IPS DF 6.9 (cell line): ENCODE measurements around the gene ARHGEF39.

ENCODE experiments used
- DNase-seq: peaks from one replicate; pipeline ENCODE4 v3.0.0-alpha.2; 2013; ENCODE audit warnings: low read depth, low spot score
- H3K27ac ChIP-seq: one replicate; pipeline ENCODE4 v1.5.1; 2013; ENCODE audit warnings: low read length, control low read depth
- H3K27me3 ChIP-seq: 2 replicates; pipeline ENCODE4 v1.6.1; 2013; ENCODE audit warnings: mild to moderate bottlenecking, low read length; ENCODE audit not compliant: control insufficient read depth, insufficient read depth
- H3K36me3 ChIP-seq: 2 replicates; pipeline ENCODE4 v1.6.1; 2013; ENCODE audit warnings: low read length; ENCODE audit not compliant: control insufficient read depth, insufficient read depth
- H3K4me1 ChIP-seq: 2 replicates; pipeline ENCODE4 v1.6.1; 2013; ENCODE audit warnings: low read length; ENCODE audit not compliant: control insufficient read depth, insufficient read depth
- H3K4me3 ChIP-seq: 2 replicates; pipeline ENCODE4 v1.5.1; 2013; ENCODE audit warnings: mild to moderate bottlenecking, low read length
- H3K9me3 ChIP-seq: 2 replicates; pipeline ENCODE4 v1.6.1; 2013; ENCODE audit warnings: low read length, inconsistent platforms; ENCODE audit not compliant: control insufficient read depth, insufficient read depth
- WGBS: extraction: QIAGEN DNeasy Blood & Tissue Kit; methylation state at CpG from one replicate; pipeline ENCODE4 v1.1.7; 2013; ENCODE audit warnings: mixed read lengths, missing lambda C conversion rate; ENCODE audit not compliant: insufficient read length, insufficient coverage; 5-methylcytosine and 5-hydroxymethylcytosine counted together

Gene ARHGEF39

GRCh38 chr9:35660966-35661415 lies 4.0 kb downstream of the ARHGEF39 start:
- Histone ChIP-seq H3K4me3 (no peak overlapping the region), H3K4me1 (no peaks in the 10 kb centered on the region), H3K27ac (no peak overlapping the region), H3K9me3 (no peaks in the 10 kb centered on the region), H3K27me3 (no peaks in the 10 kb centered on the region), H3K36me3 (peaks cover 6% of the 10 kb centered on the region)
- WGBS: no CpG with 5 or more reads among the region's 9 CpGs
- no peak for DNase-seq

GRCh38 chr9:35659340-35659739 lies 5.7 kb downstream of the ARHGEF39 start:
- Histone ChIP-seq H3K9me3 (no peaks in the 10 kb centered on the region), H3K27me3 (no peaks in the 10 kb centered on the region), H3K27ac (no peak overlapping the region), H3K4me3 (no peak overlapping the region), H3K4me1 (no peaks in the 10 kb centered on the region), H3K36me3 (peaks cover 6% of the 10 kb centered on the region)
- no CpG with 5 or more reads among the region's 3 CpGs for WGBS
- no peak for DNase-seq

GRCh38 chr9:35658968-35659220 lies 6.1 kb downstream of the ARHGEF39 start:
- Histone ChIP-seq H3K9me3 (no peaks in the 10 kb centered on the region), H3K27ac (no peak overlapping the region), H3K4me1 (no peaks in the 10 kb centered on the region), H3K36me3 (peaks cover 6% of the 10 kb centered on the region), H3K27me3 (no peaks in the 10 kb centered on the region), H3K4me3 (peak overlapping the region; percentile 80; the same call in 1 of the 2 replicates)
- no CpG with 5 or more reads among the region's 2 CpGs for WGBS
- DNase-seq: no peak

- WGBS: no CpG with 5 or more reads among the region's 67 CpGs
- H3K27me3 ChIP-seq: no peaks in the 10 kb centered on the region
- DNase-seq: no peak
These were observed 6.6 kb downstream of the ARHGEF39 start, which contains the start of gene CCDC107 for GRCh38 chr9:35658137-35658967. CCDC107 (plus strand) TSS chr9:35658292; CDS start chr9:35658380, 88 bp downstream.

GRCh38 chr9:35657546-35658136 lies 7.4 kb downstream of the ARHGEF39 start, which contains the start of gene RMRP:
RMRP (minus strand) TSS chr9:35658019.
- DNase-seq: peak; percentile 97
- peaks cover 6% of the 10 kb centered on the region for H3K36me3 ChIP-seq
- WGBS: no CpG with 5 or more reads among the region's 42 CpGs
- H3K27me3 ChIP-seq: no peaks in the 10 kb centered on the region
- no peaks in the 10 kb centered on the region for H3K4me1 ChIP-seq
- H3K4me3 ChIP-seq: peak within 1 kb of the TSS; percentile 80
- no peaks in the 10 kb centered on the region for H3K9me3 ChIP-seq
- no peak within 1 kb of the TSS for H3K27ac ChIP-seq

More at GRCh38 chr9:35658137-35658967, 6.6 kb downstream of the ARHGEF39 start, which contains the start of gene CCDC107:
- Histone ChIP-seq H3K4me3 (peak within 1 kb of the TSS; percentile 80), H3K27ac (no peak within 1 kb of the TSS), H3K4me1 (no peaks in the 10 kb centered on the region), H3K36me3 (peaks cover 6% of the 10 kb centered on the region), H3K9me3 (no peaks in the 10 kb centered on the region)

- Histone ChIP-seq H3K27me3 (no peaks in the 10 kb centered on the region), H3K4me1 (no peaks in the 10 kb centered on the region), H3K36me3 (peaks cover 6% of the 10 kb centered on the region), H3K9me3 (no peaks in the 10 kb centered on the region), H3K27ac (no peak overlapping the region), H3K4me3 (peak overlapping the region; percentile 13; the same call in 1 of the 2 replicates)
- WGBS: 100% methylated on average over 2 of the region's 25 CpGs
- no peak for DNase-seq
These were observed 8.0 kb downstream of the ARHGEF39 start for GRCh38 chr9:35656831-35657545.

- WGBS: no CpG with 5 or more reads among the region's 17 CpGs
These were observed 8.6 kb downstream of the ARHGEF39 start for GRCh38 chr9:35656348-35656747.

GRCh38 chr9:35653611-35654010 lies 11.4 kb downstream of the ARHGEF39 start:
- peaks cover 8% of the 10 kb centered on the region for H3K4me1 ChIP-seq
- DNase-seq: no peak

More at GRCh38 chr9:35656348-35656747, 8.6 kb downstream of the ARHGEF39 start:
- H3K4me1 ChIP-seq: no peaks in the 10 kb centered on the region
- H3K9me3 ChIP-seq: no peaks in the 10 kb centered on the region
- no peak overlapping the region for H3K27ac ChIP-seq
- no peak for DNase-seq
- no peak overlapping the region for H3K4me3 ChIP-seq
- H3K36me3 ChIP-seq: peaks cover 6% of the 10 kb centered on the region
- no peaks in the 10 kb centered on the region for H3K27me3 ChIP-seq

GRCh38 chr9:35652829-35653209 lies 12.2 kb downstream of the ARHGEF39 start:
- WGBS: no CpG with 5 or more reads among the region's 8 CpGs
- H3K27ac ChIP-seq: no peak overlapping the region
- no peak for DNase-seq
- H3K4me3 ChIP-seq: no peak overlapping the region
- no peaks in the 10 kb centered on the region for H3K27me3 ChIP-seq
- H3K4me1 ChIP-seq: peaks cover 8% of the 10 kb centered on the region
- no peaks in the 10 kb centered on the region for H3K9me3 ChIP-seq
- no peaks in the 10 kb centered on the region for H3K36me3 ChIP-seq

More at GRCh38 chr9:35653611-35654010, 11.4 kb downstream of the ARHGEF39 start:
- no peak overlapping the region for H3K27ac ChIP-seq
- no peaks in the 10 kb centered on the region for H3K9me3 ChIP-seq
- H3K36me3 ChIP-seq: no peaks in the 10 kb centered on the region
- H3K4me3 ChIP-seq: no peak overlapping the region
- no CpG with 5 or more reads among the region's 2 CpGs for WGBS
- no peaks in the 10 kb centered on the region for H3K27me3 ChIP-seq
